ENCODE measurements around the gene PNPLA5.
"Not testable (repeated sequence)": the region's sequence is repeated elsewhere in the genome, so short reads cannot be mapped to it uniquely, and the experiment has no call there.

PNPLA5 gene

DNA sequence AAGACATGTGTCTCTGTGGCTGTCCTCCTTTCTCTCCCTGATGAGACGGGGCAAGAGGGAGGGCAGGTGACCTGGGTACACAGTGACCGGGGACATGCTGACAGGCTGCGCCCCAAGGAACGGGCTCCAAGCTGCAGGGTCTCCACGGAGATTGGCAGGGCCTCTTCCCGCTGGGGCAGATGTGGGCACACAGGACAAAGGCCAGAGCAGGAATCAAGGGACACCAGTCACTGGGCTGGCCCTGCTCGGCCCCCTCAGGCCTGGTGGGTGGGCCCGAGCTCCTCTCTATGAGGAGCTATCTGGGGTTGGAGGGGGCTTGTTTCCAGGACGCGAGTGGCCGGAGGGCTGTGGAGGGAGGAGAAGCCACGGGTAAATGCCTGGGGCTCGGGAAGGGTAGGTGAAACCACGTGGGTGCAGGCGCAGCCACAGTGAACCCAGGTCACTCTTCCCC lies 11.2 kb downstream of the PNPLA5 start:
- no peak for DNase-seq

DNA sequence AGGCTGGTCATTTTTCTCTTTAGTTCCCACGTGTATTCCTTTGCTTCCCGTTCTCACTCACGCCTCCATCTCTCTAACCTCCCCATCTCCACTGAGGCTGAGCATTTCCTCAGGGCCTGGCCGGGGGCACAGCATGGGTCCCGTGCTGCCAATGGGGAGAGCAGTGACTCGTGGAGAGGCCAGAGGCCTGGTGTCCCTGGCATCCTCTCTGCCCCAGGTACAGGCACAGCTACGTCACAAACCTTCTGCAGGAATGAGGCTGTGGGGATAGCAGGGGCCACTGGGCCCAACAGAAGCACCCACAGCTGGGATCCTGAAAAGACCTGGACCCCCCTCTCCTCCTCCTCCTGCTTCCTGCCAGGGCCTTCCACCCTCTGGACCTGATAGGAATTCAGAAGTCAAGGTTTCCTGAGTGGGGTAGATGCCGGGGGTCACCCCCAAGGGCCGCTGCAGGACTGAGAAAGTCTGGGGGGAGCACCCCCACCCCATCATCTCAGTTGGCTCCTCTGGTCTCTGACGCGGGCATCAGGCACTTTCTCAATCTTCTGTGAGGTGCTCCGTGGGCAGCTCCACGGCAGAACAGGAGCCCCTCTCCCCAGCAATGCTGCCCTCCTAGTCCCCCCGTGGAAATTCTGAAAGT lies 11.8 kb downstream of the PNPLA5 start:
- DNase-seq, result no peak

DNA sequence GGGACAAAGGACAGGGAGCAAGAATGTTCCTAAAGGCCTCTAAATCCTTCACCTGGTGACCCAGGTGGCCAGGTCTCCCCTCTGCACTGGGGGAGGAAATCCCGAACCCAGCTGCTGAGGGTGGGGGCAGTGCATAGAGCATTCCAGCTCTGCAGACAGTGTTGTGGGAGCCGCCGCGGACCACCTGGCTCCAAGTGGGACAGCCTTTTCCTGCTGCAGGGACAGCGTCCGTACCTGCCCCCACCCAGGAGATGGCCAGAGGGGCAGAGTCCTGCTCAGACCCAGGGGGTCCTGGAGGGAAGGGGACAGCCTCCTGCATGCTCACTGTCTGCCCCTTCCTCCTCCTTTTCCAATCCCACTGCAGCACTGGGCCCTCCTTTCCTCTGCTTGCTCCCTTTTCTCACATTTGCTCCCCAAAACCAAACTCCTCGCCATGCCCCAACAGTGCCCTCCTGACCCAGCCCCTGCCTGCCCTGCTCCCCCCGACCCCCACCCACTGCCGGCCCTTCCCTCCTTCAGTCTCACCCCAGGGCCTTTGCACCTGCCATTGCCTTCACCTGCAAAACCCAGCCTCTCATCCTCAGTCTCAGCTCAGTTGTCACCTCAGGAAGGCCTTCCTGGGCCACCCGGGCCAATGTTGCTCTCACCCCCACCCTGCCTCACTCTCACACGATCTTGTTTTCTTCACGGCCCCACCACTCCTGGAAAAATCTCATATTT lies 12.8 kb downstream of the PNPLA5 start:
- DNase-seq, result no peak

DNA sequence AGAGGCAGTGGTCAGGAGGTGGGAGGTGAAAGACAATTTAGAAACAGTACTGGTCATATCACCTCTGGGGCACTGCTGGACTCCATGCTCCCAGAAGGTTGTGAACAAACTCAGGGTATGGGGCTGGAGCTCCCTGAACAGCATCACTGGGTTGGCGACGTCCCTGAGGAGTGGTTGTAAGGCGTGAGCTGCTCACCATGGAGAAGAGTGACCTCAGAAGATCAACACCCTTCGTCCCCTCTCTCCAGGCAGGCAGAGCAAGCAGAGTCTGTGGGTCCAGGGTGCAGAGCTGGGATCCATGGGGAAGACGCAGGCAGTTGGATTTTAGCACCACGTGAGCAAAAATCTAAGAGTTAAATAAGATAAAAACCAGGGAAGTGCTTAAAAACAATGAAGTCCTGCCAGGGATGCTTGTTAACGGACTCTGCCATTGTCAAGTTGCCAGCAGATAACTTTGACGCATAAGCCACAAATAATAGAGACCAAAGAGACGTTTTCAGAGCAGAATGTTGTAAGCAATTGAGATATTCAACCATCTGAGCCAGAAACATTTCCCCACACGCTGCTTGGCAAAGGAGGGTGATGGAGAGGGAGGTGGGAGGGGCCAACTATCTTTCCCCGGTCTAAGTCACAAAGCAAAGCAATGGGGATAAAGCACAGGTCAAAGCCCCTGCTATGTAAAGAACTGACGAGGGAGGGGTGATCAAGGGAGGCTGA lies 13.6 kb downstream of the PNPLA5 start:
- no peak for DNase-seq

DNA sequence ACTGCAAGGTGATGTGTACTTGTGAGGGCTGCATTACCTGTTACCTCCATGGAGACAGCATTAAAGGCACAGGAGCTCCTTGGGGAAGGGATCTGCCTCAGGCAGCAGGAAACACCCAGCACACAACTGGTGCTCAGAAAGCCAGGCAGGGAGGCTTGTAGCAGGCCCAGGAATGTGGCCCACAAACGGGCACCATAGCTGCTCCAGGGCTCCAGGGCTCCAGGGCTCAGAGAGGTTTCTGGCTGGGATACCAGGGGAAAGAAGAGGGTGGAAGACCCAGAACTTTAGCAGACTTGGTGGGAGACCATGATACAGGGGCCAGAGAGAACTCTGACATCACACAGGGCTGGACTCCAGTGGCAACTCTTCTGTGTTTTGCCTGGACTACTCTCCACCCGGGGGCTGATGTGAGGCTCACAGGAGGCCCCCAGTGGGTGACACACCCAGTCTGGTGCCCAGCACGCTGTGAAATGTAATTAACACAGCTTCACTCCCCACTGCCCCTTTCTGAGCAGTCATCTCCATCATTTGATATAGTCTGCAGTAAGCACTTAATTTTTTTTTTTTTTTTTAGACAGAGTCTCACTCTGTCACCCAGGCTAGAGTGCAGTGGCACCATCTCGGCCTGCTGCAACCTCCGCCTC lies 14.8 kb downstream of the PNPLA5 start:
- DNase-seq, result no peak

DNA sequence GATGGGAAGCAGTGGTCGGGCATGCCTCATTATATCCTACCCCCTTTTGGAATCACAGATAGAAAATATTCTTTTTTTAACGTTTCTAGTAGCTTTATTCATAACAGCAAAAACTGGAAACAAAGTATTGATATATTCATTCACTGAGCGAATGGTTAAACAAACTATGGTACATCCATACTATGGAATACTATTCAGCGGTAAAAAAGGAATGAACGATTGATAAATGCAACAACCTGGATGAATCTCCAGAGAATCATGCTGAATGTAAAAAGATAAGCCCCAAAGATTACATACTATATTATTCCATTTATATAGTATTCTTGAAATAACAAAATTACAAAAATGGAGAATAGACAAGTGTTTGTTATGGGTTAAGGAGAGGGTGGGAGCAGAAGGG lies 22.0 kb downstream of the PNPLA5 start:
- DNase-seq, result no peak

DNA sequence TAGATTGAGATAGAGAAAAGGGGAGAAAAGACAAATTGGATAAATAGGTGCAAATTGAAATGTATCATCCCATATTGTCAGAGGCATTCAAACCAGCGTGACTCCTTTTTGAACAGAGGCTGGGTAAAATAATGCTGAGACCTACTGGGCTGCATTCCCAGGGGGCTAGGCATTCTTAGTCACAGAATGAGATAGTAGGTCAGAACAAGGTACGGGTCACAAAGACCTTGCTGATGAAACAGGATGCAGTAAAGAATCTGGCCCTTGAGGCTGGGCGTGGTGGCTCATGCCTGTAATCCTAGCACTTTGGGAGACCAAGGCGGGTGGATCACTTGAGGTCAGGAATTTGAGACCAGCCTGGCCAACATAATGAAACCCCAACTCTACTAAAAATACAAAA lies 22.8 kb downstream of the PNPLA5 start:
- DNase-seq, result not testable (repeated sequence)

DNA sequence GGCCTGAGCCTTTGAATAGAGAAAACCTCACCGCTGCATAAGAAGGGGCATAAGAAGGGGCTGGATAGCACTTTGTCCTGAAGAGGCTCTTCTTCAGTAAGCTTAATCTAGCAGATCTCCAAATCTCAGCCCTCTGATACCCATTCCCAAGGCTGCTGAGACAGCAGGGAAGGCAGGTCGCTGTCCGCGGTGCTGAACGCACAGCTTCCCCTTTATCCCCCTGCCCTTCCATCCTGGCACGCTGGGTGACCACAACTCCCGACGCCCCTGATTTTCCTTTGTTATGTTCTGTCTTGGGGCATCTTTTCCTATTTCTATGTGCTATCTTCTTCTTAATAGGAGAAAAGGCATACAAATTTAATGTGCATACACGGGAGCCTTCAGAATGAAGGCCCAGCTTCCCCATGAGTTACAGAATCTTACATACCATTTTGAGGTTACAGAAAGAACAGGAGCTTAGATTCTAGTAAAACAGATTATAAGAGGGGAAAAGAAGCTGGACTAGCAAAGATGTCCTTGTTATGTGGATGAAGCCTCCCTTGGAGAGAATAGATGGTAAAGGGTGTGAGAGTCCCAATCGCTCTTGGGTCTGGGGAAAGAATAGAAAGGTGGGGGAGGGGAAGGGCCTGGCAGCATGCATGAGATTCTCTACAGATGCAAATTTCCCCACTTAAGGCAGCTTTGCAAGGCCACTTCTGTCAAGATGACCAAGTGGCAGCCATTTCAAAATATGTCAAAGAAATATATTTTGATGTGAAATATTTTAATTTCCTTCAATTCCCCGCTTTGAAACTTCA lies 23.8 kb downstream of the PNPLA5 start:
- peak; percentile 34 for DNase-seq

DNA sequence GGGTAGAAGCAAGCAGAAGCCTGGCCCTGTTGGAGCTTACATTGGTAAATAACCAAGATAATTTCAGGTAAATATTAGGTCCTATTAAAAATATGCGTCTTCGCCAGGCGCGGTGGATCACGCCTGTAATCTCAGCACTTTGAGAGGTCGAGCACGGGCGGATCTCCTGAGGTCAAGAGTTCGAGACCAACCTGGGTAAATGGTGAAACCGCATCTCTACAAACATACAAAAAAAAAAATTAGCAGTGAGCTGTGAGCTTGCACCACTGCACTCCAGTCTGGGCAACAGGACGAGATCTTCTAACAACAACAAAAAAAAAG lies 29.0 kb downstream of the PNPLA5 start:
- DNase-seq, result no peak

DNA sequence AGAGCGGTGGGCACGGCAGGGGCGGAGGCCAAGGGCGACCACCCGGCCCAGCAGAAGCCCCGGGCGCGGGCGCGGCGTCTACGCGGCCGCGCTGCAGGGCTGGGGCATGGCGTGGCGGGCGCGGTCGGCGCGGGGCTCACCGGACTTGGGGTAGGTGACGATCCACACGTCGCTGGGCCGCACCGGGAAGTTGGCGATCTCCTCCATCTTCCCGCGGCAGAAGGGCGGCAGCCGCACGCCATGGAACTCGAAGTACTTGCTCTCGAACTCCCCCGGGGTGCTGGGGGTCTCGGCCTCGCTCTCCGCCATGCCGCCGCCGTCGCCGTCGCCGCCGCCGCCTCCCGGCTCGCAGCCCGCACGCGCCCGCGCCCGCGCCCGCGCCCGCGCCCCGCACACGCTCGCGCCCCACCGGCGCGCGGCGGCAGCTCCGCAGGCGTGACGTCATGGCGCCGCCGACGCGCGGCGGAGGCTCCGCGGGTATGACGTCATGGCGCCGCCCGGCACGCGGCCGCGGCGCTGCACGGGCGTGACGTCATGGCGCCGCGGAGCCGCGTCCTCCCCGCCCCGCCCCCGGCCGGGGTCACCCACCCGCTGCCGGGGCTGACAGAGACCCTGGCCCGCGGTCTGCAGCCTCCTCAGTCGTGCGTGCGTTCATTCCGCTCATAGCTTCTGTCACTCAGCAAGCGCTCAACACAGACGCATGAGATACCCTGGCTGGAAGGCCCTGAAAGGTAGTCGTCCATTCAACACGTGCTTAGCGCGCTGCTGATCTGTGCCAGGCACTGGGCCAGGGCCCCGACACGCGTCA lies 29.5 kb downstream of the PNPLA5 start, which contains the start of gene SULT4A1:
Gene SULT4A1, minus strand, starts transcription at position 440 of the 808 bp plus-strand sequence. Its CDS starts 131 bp downstream, at position 309.
- DNase-seq, result peak; percentile 65

DNA sequence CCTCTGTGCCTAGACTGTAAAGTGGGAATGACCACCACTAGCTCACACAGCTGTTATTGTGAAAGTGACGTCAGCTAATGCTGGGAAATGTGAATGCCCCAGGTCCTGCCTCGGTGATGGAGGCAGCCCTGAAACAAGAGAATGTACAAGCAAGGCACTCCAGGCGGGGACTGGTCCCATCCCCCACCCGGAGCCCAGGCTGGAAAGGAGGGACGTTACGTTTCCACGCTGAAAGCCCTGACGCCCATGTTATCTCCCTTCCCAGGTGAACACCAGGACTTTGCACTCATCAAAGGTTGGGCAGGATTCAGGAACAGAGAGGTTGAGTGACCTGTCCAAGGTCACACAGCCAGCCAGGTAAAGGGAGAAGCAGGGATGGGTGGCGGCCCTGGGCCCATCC lies 30.3 kb downstream of the PNPLA5 start:
- DNase-seq, result peak; percentile 63

DNA sequence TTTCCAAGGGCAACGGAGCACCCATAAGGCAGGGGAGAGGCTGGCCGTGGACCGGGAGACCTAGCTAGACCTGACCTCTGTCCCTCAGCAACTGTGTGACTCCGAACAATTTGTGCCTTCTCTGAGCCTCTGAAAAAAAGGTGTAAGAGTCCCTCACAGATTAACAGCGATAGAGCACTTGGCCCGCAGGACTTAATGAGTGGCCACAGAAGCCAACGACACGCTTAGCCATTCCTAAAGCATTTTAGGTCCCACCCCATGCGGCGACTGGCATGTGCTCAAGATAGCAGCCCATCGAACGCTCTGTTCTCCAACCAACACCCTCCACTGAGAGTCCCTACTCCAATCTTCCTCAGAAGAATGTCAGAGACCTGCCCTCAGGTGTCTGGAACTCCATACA lies 31.0 kb downstream of the PNPLA5 start:
- peak; percentile 53 for DNase-seq

DNA sequence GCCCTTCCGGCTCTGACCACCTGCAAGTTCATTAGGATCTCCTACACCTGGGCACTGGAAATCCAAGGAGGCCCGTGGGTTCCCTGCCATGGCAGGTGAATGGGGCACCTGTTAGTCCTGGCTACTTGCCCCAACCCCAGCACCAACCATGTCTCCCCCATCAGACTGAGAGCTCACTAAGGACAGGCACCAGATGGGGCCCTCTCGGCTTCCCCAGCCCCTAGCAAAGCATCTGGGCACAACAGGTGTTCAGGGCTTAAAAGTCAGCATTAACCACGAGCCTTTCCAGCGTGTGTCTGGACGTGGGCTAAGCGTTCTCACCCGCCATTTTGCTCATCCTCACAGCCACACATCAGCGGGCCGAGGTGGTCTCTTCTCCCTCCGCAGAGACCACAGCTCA lies 31.7 kb downstream of the PNPLA5 start:
- DNase-seq, result peak; percentile 92

DNA sequence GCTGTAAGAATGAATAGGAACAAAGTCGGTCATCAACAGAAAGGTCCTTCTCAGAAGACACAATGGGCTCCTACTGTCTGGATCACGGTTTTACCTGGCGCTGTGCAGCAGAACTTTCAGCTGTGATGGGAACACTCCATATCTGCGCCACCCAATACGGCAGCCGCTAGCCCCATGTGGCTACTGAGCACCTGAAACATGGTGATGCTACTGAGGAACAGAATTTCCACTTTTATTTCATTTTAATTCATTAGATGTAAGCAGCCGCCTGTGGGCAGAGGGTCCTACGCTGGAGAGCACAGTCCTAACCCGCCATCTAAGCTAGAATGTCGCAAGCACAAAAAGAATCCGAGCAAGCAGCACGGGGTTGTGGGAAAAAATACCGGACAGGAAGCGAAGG lies 32.2 kb downstream of the PNPLA5 start:
- DNase-seq, result no peak

DNA sequence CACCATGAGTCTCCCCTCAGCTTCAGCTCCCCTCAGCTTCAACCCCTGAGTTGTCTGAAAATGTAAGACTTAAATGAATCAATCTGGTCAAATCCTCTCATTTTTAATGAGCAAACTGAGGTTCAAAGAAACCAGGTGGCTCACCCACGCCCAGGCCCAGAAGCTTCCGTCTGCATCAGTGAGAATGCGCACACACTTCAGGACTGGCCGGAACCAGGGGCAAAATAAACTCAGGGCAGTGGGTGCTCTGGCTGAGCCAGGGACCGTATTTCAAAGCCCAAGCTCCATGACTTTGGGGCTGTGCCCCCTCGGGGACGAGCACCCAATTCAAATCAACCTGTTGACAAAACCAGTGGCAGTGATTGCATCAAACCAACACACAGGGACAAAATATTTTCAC lies 32.6 kb downstream of the PNPLA5 start:
- no peak for DNase-seq

DNA sequence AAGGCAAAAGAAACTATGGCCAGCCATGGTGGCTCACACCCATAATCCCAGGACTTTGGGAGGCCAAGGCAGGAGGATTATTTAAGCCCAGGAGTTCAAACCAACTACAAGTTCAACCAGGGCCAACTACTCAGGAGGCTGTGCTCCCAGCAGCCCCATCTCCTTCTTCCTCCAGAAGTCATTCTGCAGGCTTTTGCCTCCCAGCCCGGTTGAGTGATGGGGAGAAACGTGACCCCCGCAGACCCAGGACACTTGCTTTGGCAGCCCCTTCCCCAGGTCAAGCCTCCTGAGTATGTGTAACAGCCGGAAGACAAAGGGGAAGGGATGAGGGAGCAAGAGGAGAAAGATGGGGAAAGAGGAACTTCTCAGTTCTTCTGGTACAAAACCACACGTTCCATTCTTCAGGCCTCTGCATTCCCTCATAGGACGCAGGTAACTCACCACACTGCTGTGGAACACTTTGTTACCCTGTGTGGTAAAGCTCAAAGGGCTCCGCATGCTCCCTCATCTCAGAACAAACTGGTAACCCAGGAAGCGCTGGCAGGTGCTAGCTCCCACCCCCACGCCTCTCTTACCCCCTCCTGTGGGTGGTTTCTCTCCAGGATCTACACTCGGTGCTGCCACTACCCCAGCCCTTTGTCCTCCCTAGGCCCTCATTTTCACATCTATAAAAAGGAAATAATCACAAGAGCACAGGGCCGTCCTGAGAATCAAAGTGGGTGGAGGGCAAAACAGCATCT lies 33.5 kb downstream of the PNPLA5 start:
- DNase-seq, result no peak

DNA sequence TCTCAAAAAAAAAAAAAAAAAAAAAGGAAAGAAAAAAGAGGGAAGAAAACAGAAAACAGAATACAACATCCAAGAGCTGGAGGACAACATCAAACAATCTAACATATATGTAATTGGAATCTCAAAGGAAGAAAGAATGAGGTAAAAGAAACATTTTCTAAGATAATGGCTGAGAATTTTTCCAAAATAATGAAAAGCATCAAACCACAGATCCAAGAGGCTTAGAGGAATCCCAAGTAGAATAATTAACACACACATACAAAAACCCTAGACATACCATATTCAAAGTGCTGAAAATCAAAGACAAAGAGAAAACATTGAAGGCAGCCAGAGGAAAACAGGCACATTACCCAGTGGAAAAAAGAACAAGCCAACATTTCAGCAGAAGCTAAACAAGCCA lies 34.4 kb downstream of the PNPLA5 start:
- DNase-seq, result no peak

DNA sequence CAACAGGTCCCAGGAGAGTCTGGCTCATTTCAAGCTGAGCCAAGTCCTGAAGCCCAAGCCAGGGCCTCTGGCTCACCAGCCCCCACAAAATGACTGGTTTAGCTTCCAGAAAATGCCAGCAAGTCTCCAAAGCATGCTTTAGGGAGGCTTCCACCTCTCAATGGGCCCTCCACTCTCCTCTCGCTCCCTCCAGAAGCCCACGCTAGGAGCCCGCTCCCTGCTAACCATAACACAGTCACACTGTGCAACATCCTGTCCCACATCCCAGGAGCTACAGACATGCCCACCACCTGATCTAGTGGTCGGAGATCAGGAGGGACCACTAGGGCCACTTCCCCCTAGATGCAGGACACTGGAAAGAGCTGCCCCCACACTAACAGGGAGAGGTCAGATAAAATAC lies 36.4 kb downstream of the PNPLA5 start:
- no peak for DNase-seq

DNA sequence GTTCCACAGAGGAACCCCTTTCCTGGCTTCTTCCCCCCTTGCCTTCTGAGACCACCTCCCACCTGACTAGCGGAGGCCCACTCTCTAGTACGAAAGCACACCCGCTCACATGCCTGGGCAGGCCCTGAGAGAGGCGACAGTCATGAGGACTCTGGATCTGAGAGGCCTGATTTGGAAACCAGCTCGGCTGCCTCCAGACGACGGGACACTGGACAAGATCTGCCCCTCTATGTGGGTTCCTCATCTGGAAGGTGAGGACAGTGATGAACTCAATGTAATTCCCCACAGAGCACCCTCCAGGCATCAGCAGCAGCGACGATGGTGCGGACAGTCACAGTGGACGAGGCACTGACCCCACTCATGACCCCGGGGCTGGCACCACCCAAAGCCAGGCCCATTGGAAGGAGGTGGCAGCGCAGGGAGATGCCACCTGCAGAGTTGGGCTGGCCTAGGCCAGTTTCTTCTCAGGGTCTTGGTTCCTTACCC lies 37.0 kb downstream of the PNPLA5 start:
- no peak for DNase-seq

DNA sequence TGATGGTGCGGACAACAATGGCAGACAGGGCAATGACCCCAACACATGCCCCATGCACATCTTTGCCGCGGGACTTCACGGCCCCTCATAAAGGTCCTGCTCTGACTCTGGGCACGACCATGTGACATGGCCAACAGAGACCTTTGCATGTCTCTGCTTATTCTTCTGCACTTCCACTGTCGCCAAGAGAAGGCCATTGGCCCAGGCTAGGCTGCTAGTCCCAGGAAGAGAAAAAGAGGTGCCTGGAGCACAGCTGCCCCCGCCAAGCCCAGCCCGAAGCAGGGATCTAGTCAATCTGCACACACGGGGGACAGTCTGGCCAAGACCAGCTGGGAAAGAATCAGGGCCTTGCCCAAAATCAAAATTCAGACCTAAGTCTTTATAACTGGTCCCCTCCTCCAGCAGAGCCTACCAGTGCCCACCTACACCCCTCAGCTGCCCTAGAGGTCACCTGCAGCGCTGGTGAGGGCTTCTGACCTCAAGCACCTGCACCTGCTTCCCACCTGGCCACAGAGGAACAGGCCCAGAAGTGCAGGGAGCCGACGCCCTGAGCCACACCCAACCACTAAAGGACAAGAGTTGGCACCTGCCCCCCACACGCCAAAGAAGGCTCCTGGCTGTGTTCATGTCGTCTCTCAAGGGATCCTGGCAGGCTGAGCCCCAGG lies 37.6 kb downstream of the PNPLA5 start:
- DNase-seq, result no peak

All from NCI-H82 (cell line).